Hematopoietic multipotent progenitor cell treated with erythropoietin and hydrocortisone succinate and interleukin-3 and kit ligand, for 15 days (in vitro differentiated cells): Measurements from ENCODE around the gene OR2Z1.

Source experiments
- DNase-seq: peaks from one replicate; pipeline ENCODE4 v3.0.0-alpha.2; 2015; ENCODE audit warnings: low spot score

Gene OR2Z1

GRCh38 chr19:8721334-8721733, at the start of gene OR2Z1:
TSS of gene OR2Z1 (plus strand) at chr19:8721634. CDS start at chr19:8731029, 9,395 bp downstream.
- no peak for DNase-seq

- DNase-seq: no peak
These were observed 48.0 kb upstream of the OR2Z1 start for GRCh38 chr19:8673276-8673891.

GRCh38 chr19:8675066-8675465, 46.4 kb upstream of the OR2Z1 start:
- DNase-seq: no peak

GRCh38 chr19:8678244-8678807, 43.1 kb upstream of the OR2Z1 start:
- DNase-seq: no peak

- DNase-seq: no peak
These were observed 40.6 kb upstream of the OR2Z1 start for GRCh38 chr19:8680676-8681344.

- no peak for DNase-seq
These were observed 39.9 kb upstream of the OR2Z1 start for GRCh38 chr19:8681345-8682029.

DNA sequence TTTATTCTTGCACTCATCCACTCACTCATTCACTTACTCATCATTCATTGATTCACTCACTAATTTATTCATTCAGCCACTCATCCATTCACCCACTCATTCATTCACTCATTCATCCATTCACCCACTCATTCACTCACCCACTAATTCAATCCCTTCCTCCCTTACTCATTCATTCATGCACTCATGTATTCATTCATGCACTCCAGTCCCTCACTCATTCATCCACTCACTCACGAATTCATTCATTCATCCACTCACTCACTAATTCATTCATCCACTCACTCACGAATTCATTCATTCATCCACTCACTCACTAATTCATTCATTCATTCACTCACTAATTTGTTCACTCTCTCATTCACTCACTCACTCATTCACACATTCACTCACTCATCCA, 39.0 kb upstream of the OR2Z1 start:
- DNase-seq: no peak

- no peak for DNase-seq
These were observed 38.5 kb upstream of the OR2Z1 start for GRCh38 chr19:8682931-8683330.

DNA sequence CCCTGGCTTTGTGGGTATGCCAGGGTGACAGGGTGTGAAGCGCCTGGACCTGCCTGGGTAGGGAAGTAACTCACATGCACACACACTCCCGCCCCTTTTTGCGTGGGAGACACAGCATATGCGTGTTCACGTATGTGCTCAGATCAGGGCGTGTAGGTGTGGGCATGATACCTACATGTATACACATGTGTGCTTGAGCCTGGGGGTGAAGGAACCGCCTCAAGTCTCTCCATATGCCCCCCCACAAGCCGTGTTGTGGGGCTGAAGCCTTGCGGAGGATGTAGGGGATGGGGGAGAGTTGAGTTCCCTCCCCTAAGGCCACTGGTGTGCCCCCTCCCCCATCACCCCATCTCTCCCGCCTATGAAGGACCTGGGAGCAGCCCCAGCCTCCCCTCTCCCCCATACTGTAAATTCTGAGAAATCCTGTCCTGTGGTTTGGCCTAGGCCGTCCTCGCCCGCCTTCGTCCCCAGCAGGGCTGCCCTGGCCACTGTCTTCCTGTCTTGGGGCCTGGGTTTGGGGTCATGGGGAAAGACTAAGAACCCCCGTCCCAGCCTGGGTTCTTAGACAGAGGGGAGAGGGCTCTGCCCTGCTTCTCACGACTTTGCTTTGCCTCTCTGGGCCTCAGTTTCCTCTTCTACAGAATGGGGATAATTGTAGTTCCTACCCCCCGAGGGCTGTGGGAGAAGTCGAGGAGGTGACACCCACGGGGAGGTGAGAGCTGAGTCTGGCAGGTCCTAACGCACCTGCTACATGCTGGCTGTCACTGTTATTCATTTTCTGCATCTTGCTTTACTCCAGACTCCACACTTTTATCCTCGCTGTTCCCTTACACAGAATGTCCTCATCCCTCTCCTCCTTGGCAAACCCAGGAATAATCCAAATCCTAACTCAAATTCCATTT, 37.2 kb upstream of the OR2Z1 start:
- no peak for DNase-seq

DNA sequence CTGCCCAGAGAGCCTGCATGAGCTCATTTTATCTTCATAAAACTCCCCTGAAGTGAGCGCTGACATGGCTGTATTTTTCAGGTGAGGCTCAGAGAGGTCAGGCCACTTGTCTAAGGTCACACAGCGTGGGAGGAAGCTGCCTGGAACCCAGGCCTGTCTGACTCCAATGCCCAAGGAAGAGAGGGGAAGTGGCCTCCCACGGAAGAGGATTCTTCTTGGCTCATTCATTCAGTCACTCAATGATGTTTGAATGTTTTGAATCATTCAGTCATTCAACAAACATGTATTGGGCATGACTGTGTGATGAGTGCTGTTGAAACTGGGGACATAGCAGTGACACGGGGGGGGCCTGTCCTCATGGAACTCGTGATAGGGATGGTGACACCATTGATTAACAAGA, 34.9 kb upstream of the OR2Z1 start:
- no peak for DNase-seq

GRCh38 chr19:8688930-8689329, 32.5 kb upstream of the OR2Z1 start:
- DNase-seq: no peak

DNA sequence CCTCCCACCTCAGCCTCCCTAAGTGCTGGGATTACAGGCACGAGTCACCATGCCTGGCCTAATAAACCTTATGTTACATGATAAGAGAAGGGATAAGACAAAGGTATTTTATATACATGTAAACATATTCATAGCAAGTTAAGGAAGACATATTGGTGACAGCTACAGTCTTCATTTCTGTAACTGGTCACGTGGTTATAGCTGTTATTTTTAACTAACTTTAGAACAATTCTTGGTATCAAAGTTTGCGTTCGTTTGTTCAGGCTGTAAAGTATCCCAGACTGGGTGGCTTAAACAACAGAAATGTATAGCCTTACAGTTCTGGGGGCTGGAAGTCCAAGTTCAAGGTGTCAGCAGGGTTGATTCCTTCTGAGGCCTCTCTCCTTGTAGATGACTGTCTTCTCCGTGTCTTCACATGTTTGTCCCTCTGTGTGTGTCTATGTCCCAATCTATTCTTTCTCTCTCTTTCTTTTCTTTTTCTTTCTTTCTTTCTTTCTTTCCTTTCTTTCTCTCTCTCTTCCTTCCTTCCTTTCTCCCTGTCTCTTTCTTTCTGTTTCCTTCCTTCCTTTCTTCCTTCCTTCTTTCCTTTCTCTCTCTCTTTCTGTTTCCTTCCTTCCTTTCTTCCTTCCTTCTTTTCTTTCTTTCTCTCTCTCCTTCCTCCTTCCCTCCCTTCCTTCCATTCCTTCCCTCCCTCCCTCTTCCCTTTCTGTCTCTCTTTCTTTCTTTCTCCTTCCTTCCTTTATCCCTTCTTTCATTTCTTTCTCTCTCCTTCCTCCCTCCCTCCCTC, 30.5 kb upstream of the OR2Z1 start:
- DNase-seq: no peak

GRCh38 chr19:8695501-8695900, 25.9 kb upstream of the OR2Z1 start:
- no peak for DNase-seq

DNA sequence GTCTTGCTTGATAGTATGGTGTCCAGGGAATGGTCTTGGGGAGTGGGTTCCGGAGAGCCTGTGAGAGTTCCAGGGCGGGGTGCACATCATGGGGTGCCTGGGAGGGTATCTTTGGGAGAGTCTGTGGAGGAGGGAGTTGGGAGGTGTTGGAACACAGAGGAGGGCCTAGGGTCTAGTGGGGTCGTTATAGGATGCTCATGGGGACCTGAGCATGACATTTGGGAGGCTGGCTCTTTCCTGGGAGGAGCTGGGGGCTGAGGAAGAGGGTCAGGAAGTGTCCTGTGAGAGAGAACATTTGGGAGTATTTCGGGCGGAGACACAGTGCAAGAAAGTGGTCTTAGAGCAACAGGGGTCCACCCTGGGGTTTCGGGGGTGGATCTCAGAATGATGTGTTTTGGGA, 25.5 kb upstream of the OR2Z1 start:
- DNase-seq: no peak

GRCh38 chr19:8696993-8697392, 24.4 kb upstream of the OR2Z1 start:
- no peak for DNase-seq

- no peak for DNase-seq
These were observed 23.6 kb upstream of the OR2Z1 start for GRCh38 chr19:8697671-8698432.

DNA sequence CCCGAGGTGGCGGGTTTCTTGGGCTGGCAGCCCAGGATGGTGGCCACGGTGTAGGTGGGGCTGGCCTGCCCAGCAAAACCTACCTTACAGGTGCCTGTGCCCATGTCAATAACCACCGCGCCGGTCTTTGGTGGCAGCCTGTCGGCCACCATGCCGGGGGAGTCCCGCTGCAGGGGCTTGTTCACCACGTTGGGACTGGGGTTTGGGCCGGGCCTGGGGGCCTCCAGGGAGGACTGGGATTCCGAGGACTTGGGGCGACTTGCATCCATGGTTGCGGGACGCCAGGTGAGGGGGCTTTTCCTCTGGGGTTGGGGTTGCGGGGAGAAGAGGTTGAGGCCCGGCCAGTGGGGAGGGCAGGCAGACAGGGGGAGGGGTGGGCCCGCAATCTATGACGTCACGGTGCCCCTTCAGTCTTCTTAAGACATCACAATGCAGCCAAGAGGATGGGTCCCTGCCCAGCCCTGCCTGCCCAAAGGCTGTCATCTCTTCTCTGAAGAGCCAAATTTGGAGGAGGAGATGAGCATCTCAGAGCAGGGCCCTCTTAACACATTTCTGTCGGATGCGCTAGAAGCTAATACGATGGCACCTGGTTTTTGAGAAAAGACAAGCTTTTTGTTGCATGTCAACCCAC, 22.9 kb upstream of the OR2Z1 start, which contains the start of gene ACTL9:
TSS of gene ACTL9 (minus strand) at position 363 of the 631 bp plus-strand sequence. CDS start at position 269, 94 bp downstream.
- DNase-seq: no peak

DNA sequence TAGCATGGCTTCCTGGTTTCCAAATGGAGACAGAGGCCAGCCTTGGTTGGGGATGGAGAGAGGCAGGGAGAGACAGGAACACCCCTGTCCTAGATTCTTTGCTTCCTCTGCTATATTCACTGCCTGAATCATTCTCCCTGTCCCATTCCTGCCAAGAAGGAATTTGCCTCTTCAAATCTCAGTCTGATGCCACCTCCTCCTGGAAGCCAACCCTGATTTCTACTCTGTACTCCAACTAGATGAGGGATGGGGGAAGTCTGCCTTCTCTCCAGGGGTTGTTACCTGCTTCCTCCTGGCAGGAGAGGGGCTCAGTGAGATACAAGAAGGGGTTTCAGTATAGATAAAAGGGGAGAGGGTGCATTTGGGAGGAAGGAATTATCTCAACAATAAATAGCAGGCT, 21.5 kb upstream of the OR2Z1 start:
- no peak for DNase-seq

DNA sequence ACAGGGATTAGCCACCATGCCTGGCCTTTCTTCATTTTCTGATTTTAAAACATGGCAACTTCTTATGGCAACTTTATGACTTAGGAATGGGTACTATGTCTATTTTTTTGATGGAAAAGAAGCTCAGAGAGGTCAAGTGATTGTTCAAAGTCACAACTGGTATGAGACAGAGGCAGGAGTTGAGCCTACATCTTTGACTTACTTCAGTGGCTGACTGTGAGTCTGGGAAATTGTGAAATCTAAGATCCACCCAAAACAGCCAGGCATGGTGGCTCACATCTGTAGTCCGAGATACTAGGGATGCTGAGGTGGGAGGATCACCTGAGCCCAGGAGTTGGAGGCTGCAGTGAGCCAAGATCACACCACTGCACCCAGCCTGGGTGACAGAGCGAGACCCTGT, 20.5 kb upstream of the OR2Z1 start:
- DNase-seq: no peak

GRCh38 chr19:8702350-8702749, 19.1 kb upstream of the OR2Z1 start:
- no peak for DNase-seq
